ENCODE results near the gene CCDC197.

Gene CCDC197

DNA sequence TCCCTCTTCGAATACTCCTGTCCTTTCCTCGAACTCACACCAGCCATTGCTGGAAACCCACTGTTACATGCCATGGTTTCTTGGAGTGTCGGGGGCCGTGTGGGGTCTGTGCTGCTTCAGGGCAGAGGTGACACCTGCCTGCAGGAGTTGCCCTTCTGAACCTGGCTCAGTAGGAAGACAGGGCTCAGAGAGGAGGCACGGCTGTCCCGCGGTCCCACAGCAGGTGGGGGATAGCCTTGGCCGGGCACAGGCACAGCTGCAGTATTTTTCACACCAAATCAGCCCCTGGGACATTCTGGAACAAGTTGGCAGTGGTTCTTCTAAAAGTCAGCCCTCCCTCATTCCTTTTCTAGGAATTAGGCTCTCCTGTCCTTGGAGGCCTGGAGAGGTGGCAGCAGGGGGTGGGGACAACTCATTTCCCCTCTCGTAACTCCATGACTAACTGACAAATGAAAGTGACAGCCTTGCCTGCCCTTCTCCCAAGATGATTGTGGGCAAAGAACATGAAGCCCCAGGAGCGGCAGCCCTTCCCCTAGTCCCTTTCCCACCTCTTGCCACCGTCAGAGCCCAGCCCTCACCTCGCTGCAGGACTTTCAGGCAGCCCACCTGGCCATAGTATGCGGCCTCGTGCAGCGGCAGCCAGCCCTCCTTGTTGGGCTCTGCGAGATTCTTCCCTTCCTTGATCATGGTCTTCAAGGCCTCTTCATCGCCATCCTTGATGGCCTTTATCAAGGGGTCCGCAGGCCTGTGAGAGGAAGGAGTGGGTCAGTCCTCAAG is 43.2 kb upstream of the CCDC197 start:
- DNase-seq (ENCODE audit: low spot score): no peak
- TF ChIP-seq CTCF (IDR thresholded peaks at IDR 0.05; ENCODE audit: extremely low read depth, missing control alignments): no peak

- TF ChIP-seq CTCF (IDR thresholded peaks at IDR 0.05; ENCODE audit: extremely low read depth, missing control alignments): no peak
- DNase-seq (ENCODE audit: low spot score): no peak
Measured at GRCh38 chr14:93954516-93954830, 42.6 kb upstream of the CCDC197 start.

- TF ChIP-seq CTCF (IDR thresholded peaks at IDR 0.05; ENCODE audit: extremely low read depth, missing control alignments): no peak
- peak; percentile 62 for DNase-seq (ENCODE audit: low spot score)
Measured at GRCh38 chr14:93954900-93955849, 41.9 kb upstream of the CCDC197 start.

- DNase-seq (ENCODE audit: low spot score): no peak
- no peak for TF ChIP-seq CTCF (IDR thresholded peaks at IDR 0.05; ENCODE audit: extremely low read depth, missing control alignments)
Measured at GRCh38 chr14:93955850-93956481, 41.1 kb upstream of the CCDC197 start.

GRCh38 chr14:93956514-93957332 is 40.4 kb upstream of the CCDC197 start:
- TF ChIP-seq CTCF (IDR thresholded peaks at IDR 0.05; ENCODE audit: extremely low read depth, missing control alignments): no peak
- DNase-seq (ENCODE audit: low spot score): peak; percentile 49

GRCh38 chr14:93957333-93957710 is 39.8 kb upstream of the CCDC197 start:
- no peak for TF ChIP-seq CTCF (IDR thresholded peaks at IDR 0.05; ENCODE audit: extremely low read depth, missing control alignments)
- no peak for DNase-seq (ENCODE audit: low spot score)

Data from GM20000 (cell line).